GM23338 (cell line): ENCODE results near the gene DNAJB12. TPM values are rescaled to one million over a fixed set of nuclear protein-coding genes. Genes with fewer than 3 reads are reported as not detected.
"Not testable (repeated sequence)": the region's sequence is repeated elsewhere in the genome, so short reads cannot be mapped to it uniquely, and the experiment has no call there.

Experiments
- ATAC-seq: fragments of 200-7000 bp; cut with Tn5 transposase; 3 replicates; pipeline ENCODE4 v1.9.1; 2020
- DNase-seq: peaks from one replicate; pipeline ENCODE4 v3.0.0-alpha.2; 2015; ENCODE audit warnings: low spot score
- H2AFZ ChIP-seq: fragments of 200-600 bp; sonication (generic); 2 replicates; pipeline ENCODE4 v1.8.0; 2016; ENCODE audit warnings: antibody characterized with exemption, mild to moderate bottlenecking, moderate library complexity
- H3F3A ChIP-seq: fragments of 200-600 bp; sonication (generic); replicated peaks from 2 replicates; pipeline ENCODE4 v1.8.0; 2017; ENCODE audit warnings: antibody characterized with exemption, mixed run types, low read depth
- H3K27ac ChIP-seq: fragments of 200-600 bp; sonication (generic); 2 replicates; pipeline ENCODE4 v1.6.1; 2016; ENCODE audit warnings: low read depth
- H3K27me3 ChIP-seq: fragments of 200-600 bp; sonication (generic); 2 replicates; pipeline ENCODE4 v1.8.0; 2016; ENCODE audit warnings: mild to moderate bottlenecking, mixed run types, moderate library complexity; ENCODE audit not compliant: insufficient read depth
- H3K36me3 ChIP-seq: fragments of 200-600 bp; sonication (generic); 2 replicates; pipeline ENCODE4 v1.8.0; 2016; ENCODE audit warnings: mild to moderate bottlenecking; ENCODE audit not compliant: insufficient read depth
- H3K4me1 ChIP-seq: fragments of 200-600 bp; sonication (generic); 2 replicates; pipeline ENCODE4 v1.8.0; 2016; ENCODE audit warnings: mild to moderate bottlenecking, moderate library complexity; ENCODE audit not compliant: insufficient read depth
- H3K4me2 ChIP-seq: fragments of 200-600 bp; sonication (generic); 2 replicates; pipeline ENCODE4 v1.7.1; 2017; ENCODE audit warnings: mixed run types
- H3K4me3 ChIP-seq: fragments of 200-600 bp; sonication (generic); 2 replicates; pipeline ENCODE4 v1.6.1; 2016; ENCODE audit warnings: mixed run types
- H3K79me2 ChIP-seq: fragments of 200-600 bp; sonication (generic); replicated peaks from 2 replicates; pipeline ENCODE4 v1.8.0; 2017; ENCODE audit warnings: mild to moderate bottlenecking; ENCODE audit not compliant: insufficient read depth
- H3K9me2 ChIP-seq: fragments of 200-600 bp; sonication (generic); 2 replicates; pipeline ENCODE4 v1.8.0; 2017; ENCODE audit not compliant: insufficient read depth
- H4K20me1 ChIP-seq: fragments of 200-600 bp; sonication (generic); replicated peaks from 2 replicates; pipeline ENCODE4 v1.8.0; 2017; ENCODE audit warnings: mild to moderate bottlenecking; ENCODE audit not compliant: insufficient read depth
- H3K27ac Mint-ChIP-seq: 2 replicates; pipeline ENCODE4 v1.8.0; 2020; ENCODE audit warnings: inconsistent platforms, mild to moderate bottlenecking, moderate library complexity, mixed read lengths
- H3K27me3 Mint-ChIP-seq: 3 replicates; pipeline ENCODE4 v1.8.0; 2022; ENCODE audit warnings: low read depth, mild to moderate bottlenecking, moderate library complexity, mixed read lengths, inconsistent platforms; ENCODE audit not compliant: insufficient read depth, poor library complexity
- H3K36me3 Mint-ChIP-seq: 3 replicates; pipeline ENCODE4 v1.8.0; 2021; ENCODE audit warnings: low read depth, mild to moderate bottlenecking, inconsistent platforms, moderate library complexity, mixed read lengths
- H3K4me1 Mint-ChIP-seq: 3 replicates; pipeline ENCODE4 v1.8.0; 2020; ENCODE audit warnings: mild to moderate bottlenecking, inconsistent platforms, mixed read lengths
- H3K4me3 Mint-ChIP-seq: 3 replicates; pipeline ENCODE4 v1.8.0; 2021; ENCODE audit warnings: moderate library complexity, mild to moderate bottlenecking, inconsistent platforms, mixed read lengths
- H3K9me3 Mint-ChIP-seq: 3 replicates; pipeline ENCODE4 v1.8.0; 2020; ENCODE audit warnings: moderate library complexity, mild to moderate bottlenecking, inconsistent platforms, mixed read lengths
- CREB1 ChIP-seq: fragments of 250-450 bp; sonication (Bioruptor Pico); IDR thresholded peaks from 2 replicates; pipeline ENCODE4 v1.5.0; 2020; ENCODE audit warnings: low read depth, mild to moderate bottlenecking, moderate library complexity
- NANOG ChIP-seq: IDR thresholded peaks from 2 replicates; pipeline ENCODE4 v1.6.1; 2016; ENCODE audit warnings: antibody characterized with exemption, borderline replicate concordance
- ZNF114 ChIP-seq: fragments of 250-450 bp; sonication (Bioruptor Pico); IDR thresholded peaks from 2 replicates; pipeline ENCODE4 v1.5.0; 2020; ENCODE audit warnings: mild to moderate bottlenecking, moderate library complexity
- polyA plus RNA-seq: library from polyadenylated mRNA; unstranded; fragments of >200 nt; fragmentation: Nextera tagmentation; extraction: Ambion mirVana; gene quantifications from 2 replicates; pipeline ENCODE4 v1.2.1, GENCODE V29; 2016
- total RNA-seq: library from RNA; depleted of rRNA; stranded (reverse); fragments of >200 nt; shearing (Covaris generic); gene quantifications from 2 replicates; pipeline ENCODE4 v1.2.3, GENCODE V29; 2014
- TF ChIP-seq, protein P1 (sequence below), 2 experiments: fragments of 200-600 bp in 1 of 2; sonication (generic) in 1 of 2; conservative IDR thresholded peaks; 2 replicates each; pipeline versions ENCODE4 v1.5.1 to v1.6.1; 2016 to 2017; ENCODE audit warnings: antibody characterized with exemption in 2 of 2, low read depth in 2 of 2, mild to moderate bottlenecking in 2 of 2, moderate library complexity in 1 of 2

Gene DNAJB12
- total and polyA plus RNA-seq, 2 experiments from 2014 or later, result 12.8 to 16.0 TPM

GRCh38 chr10:72328045-72328828 is 26.5 kb downstream of the DNAJB12 start:
- no peaks in the 10 kb centered on the region for H3K36me3 ChIP-seq
- no peak overlapping the region for H3K27ac Mint-ChIP-seq
- no peaks in the 10 kb centered on the region for H3K79me2 ChIP-seq
- peaks cover 5% of the 10 kb centered on the region; the same call in 1 of the 3 replicates for H3K36me3 Mint-ChIP-seq
- peak; percentile 62 for ATAC-seq
- H3K4me2 ChIP-seq, result no peak overlapping the region
- no peaks in the 10 kb centered on the region for H3K27me3 ChIP-seq
- TF ChIP-seq, protein P1, sequence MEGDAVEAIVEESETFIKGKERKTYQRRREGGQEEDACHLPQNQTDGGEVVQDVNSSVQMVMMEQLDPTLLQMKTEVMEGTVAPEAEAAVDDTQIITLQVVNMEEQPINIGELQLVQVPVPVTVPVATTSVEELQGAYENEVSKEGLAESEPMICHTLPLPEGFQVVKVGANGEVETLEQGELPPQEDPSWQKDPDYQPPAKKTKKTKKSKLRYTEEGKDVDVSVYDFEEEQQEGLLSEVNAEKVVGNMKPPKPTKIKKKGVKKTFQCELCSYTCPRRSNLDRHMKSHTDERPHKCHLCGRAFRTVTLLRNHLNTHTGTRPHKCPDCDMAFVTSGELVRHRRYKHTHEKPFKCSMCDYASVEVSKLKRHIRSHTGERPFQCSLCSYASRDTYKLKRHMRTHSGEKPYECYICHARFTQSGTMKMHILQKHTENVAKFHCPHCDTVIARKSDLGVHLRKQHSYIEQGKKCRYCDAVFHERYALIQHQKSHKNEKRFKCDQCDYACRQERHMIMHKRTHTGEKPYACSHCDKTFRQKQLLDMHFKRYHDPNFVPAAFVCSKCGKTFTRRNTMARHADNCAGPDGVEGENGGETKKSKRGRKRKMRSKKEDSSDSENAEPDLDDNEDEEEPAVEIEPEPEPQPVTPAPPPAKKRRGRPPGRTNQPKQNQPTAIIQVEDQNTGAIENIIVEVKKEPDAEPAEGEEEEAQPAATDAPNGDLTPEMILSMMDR (conservative IDR thresholded peaks at IDR 0.05; ENCODE audit: low read depth in 2 of 2), result peak; percentile 71 to 91
- TF ChIP-seq CREB1, result no peak
- no peak for TF ChIP-seq NANOG
- no peak for TF ChIP-seq ZNF114
- H3F3A ChIP-seq, result peaks cover 14% of the 10 kb centered on the region
- peaks cover 5% of the 10 kb centered on the region for H3K4me1 ChIP-seq
- DNase-seq, result peak; percentile 88
- no peak overlapping the region for H3K4me3 Mint-ChIP-seq
- no peaks in the 10 kb centered on the region; the same call in 1 of the 3 replicates for H3K9me3 Mint-ChIP-seq
- H3K27me3 Mint-ChIP-seq, result peaks cover 35% of the 10 kb centered on the region
- no peaks in the 10 kb centered on the region for H3K9me2 ChIP-seq
- H2AFZ ChIP-seq, result no peak overlapping the region; the same call in 1 of the 2 replicates
- H3K4me3 ChIP-seq, result no peak overlapping the region
- H4K20me1 ChIP-seq, result no peaks in the 10 kb centered on the region
- H3K4me1 Mint-ChIP-seq, result peaks cover 45% of the 10 kb centered on the region
- H3K27ac ChIP-seq, result no peak overlapping the region

DNA sequence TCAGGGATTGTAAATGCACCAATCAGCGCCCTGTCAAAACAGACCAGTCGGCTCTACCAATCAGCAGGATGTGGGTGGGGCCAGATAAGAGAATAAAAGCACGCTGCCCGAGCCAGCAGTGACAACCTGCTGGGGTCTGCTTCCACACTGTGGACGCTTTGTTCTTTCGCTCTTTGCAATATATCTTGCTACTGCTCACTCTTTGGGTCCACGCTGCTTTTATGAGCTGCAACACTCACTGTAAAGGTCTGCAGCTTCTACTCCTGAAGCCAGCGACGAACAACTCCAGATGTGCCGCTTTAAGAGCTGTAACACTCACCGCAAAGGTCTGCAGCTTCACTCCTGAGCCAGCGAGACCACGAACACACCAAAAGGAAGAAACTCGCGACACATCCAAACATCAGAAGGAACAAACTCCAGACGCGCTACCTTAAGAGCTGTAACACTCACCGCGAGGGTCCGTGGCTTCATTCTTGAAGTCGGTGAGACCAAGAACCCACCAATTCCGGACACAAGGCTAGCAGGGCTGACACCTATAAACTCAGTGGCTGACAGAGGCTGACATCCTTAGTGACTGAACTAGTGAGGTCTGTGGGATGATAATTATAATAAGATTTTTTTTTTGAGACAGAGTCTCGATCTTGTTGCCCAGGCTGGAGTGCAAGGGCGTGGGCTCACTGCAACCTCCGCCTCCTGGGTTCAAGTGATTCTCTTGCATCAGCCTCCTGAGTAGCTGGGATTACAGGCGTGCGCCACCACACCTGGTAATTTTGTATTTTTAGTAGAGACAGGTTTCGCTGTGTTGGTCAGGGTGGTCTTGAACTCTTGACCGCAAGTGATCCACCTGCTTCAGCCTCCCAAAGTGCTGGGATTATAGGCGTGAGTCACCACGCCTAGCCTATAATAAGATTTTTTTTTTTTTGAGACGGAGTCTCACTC is 27.8 kb downstream of the DNAJB12 start:
- not testable (repeated sequence) for H3K4me1 ChIP-seq, H3K79me2 ChIP-seq, H3K27me3 ChIP-seq, H3K27ac Mint-ChIP-seq, DNase-seq, H4K20me1 ChIP-seq, ATAC-seq, H3K9me2 ChIP-seq, H3K36me3 ChIP-seq, H2AFZ ChIP-seq, H3K4me2 ChIP-seq, H3K36me3 Mint-ChIP-seq, H3F3A ChIP-seq, H3K9me3 Mint-ChIP-seq, H3K4me3 ChIP-seq, H3K27ac ChIP-seq, H3K4me3 Mint-ChIP-seq
- H3K4me1 Mint-ChIP-seq, result peaks cover 43% of the 10 kb centered on the region
- TF ChIP-seq, protein P1 (conservative IDR thresholded peaks at IDR 0.05; ENCODE audit: low read depth in 2 of 2), result peak in 1 of 2 experiments; percentile 28; a peak in 1 of 4 replicates
- H3K27me3 Mint-ChIP-seq, result peaks cover 28% of the 10 kb centered on the region

GRCh38 chr10:72325243-72326175 is 29.2 kb downstream of the DNAJB12 start:
- not testable (repeated sequence) for H3K79me2 ChIP-seq, H3K9me3 Mint-ChIP-seq, H3F3A ChIP-seq, H3K27ac ChIP-seq, H3K4me2 ChIP-seq, H3K9me2 ChIP-seq, H3K36me3 ChIP-seq, H3K4me3 Mint-ChIP-seq, H3K27me3 ChIP-seq, H3K36me3 Mint-ChIP-seq, H3K4me3 ChIP-seq, H4K20me1 ChIP-seq, H3K27ac Mint-ChIP-seq
- ATAC-seq (peak; percentile 8), DNase-seq (peak; percentile 48)
- H3K27me3 Mint-ChIP-seq, result peaks cover 26% of the 10 kb centered on the region
- H3K4me1 ChIP-seq, result peaks cover 12% of the 10 kb centered on the region
- peaks cover 43% of the 10 kb centered on the region for H3K4me1 Mint-ChIP-seq
- H2AFZ ChIP-seq, result 0 out of 2 replicates have a peak overlapping the region, but pooled peaks have one; percentile 38
